MM.1S (cell line): Measurements from ENCODE around the gene MTCL1.

Source experiments
- EZH2phosphoT487 ChIP-seq: fragments of 300-600 bp; sonication (generic); IDR thresholded peaks from 2 replicates; pipeline ENCODE4 v1.6.1; 2018; ENCODE audit warnings: antibody characterized with exemption, low read length
- TF ChIP-seq, protein P1 (sequence below): fragments of 300-600 bp; sonication (generic); IDR thresholded peaks from 2 replicates; pipeline ENCODE4 v1.5.1; 2016; ENCODE audit warnings: antibody characterized with exemption, low read length, mixed read lengths

DNA sequence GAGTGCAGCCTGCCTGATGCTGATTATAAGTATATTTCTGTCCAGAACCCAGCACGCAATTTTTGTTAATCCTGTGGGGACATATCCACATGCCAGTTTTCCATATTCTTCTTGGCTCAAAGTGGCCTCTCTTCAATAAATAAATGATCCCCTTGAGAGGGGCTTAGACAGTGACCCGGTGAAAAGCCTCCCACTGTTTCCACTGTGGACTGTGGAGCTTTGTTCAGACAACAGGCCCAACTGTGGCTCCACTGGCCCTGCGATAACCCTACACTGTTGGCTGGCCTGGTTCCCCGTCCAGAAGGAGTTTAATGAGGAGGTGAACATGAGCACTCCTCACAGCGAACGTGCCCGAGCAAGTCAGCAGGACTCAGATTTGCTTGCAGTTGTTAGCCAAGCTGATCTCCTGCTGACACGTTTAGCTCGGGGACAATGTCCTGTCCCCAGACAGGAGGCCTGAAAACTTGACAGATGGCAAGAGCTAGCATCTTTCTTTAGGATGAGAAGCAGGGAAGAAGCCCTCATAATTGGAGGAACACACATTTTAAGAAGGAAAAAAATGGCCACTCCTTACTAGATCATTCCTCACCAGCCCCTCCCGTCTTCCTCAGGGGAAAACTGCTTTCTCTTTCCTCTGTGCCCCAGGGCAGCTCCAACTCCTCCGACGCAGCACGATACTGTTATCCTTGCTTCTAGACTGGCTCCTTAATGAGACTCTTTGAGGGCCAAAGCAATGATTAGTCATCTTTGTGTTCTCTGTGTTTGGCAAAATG, 20.0 kb upstream of the MTCL1 start:
- TF ChIP-seq, protein P1, sequence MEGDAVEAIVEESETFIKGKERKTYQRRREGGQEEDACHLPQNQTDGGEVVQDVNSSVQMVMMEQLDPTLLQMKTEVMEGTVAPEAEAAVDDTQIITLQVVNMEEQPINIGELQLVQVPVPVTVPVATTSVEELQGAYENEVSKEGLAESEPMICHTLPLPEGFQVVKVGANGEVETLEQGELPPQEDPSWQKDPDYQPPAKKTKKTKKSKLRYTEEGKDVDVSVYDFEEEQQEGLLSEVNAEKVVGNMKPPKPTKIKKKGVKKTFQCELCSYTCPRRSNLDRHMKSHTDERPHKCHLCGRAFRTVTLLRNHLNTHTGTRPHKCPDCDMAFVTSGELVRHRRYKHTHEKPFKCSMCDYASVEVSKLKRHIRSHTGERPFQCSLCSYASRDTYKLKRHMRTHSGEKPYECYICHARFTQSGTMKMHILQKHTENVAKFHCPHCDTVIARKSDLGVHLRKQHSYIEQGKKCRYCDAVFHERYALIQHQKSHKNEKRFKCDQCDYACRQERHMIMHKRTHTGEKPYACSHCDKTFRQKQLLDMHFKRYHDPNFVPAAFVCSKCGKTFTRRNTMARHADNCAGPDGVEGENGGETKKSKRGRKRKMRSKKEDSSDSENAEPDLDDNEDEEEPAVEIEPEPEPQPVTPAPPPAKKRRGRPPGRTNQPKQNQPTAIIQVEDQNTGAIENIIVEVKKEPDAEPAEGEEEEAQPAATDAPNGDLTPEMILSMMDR = no peak
- TF ChIP-seq EZH2phosphoT487 = no peak
